Measurements from ENCODE around the gene MAST2.
"Not testable (repeated sequence)": the region's sequence is repeated elsewhere in the genome, so short reads cannot be mapped to it uniquely, and the experiment has no call there.

The MAST2 gene

DNA sequence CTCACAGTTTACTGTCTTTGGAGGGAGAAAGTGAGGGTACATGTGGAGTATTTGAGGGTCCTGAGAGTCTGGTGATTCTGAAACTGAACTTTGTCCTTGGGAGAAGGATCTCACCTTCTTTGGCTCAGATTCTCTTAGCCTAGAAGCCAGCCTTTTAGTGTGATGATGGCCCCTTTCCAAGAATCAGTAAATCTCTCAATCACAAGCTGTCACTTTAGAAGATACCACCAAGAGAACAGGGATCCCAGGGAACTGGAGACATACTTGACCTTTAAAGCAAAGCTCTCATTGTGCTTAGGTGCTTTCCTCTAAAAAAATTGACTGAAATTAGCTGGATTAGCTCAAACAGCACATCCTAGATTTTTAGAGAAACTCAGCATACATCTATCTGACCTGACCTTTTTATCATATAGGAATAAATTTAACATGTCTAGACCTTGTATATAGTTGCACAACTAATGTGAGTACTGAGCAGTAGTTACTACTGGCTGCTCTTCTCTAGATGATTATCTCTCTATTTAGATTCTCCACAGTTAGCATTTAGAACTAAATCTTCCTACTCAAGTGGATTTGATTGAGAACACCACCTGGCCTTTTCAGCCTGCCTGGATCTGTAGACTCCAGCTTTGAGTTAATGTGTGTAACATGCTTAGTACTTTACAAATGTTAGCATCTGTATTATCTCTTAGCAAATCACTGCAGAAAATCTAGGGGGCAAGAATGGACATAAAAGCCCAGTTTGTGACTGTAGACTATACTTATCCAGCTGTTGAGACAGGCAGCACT, 157.7 kb downstream of the MAST2 start:
- Histone ChIP-seq H3K79me2 (ENCODE audit: insufficient read depth, low read length) (no peaks in the 10 kb centered on the region), H3K27me3 (ENCODE audit: insufficient read depth, low read length) (no peaks in the 10 kb centered on the region), H3K4me2 (ENCODE audit: low read length) (no peak overlapping the region), H3K36me3 (ENCODE audit: insufficient read depth, low read length) (peaks cover 19% of the 10 kb centered on the region), H3F3A (ENCODE audit: insufficient read depth, low read length) (no peaks in the 10 kb centered on the region), H3K4me3 (ENCODE audit: low read depth, low read length, poor library complexity, severe bottlenecking) (no peak overlapping the region), H3K9me2 (ENCODE audit: low read depth, low read length) (no peaks in the 10 kb centered on the region), H3K4me1 (ENCODE audit: insufficient read depth, low read length, severe bottlenecking) (no peaks in the 10 kb centered on the region), H4K20me1 (ENCODE audit: insufficient read depth, low read length) (no peaks in the 10 kb centered on the region), H2AFZ (ENCODE audit: low read length) (no peak overlapping the region), H3K9ac (ENCODE audit: low read length) (no peak overlapping the region), H3K9me3 (ENCODE audit: low read length) (no peaks in the 10 kb centered on the region), H3K27ac (ENCODE audit: low read depth, low read length, poor library complexity, severe bottlenecking) (no peak overlapping the region)
- no peak for TF ChIP-seq EZH2 (IDR thresholded peaks at IDR 0.05; ENCODE audit: borderline replicate concordance, low read length)
- TF ChIP-seq, protein P1, sequence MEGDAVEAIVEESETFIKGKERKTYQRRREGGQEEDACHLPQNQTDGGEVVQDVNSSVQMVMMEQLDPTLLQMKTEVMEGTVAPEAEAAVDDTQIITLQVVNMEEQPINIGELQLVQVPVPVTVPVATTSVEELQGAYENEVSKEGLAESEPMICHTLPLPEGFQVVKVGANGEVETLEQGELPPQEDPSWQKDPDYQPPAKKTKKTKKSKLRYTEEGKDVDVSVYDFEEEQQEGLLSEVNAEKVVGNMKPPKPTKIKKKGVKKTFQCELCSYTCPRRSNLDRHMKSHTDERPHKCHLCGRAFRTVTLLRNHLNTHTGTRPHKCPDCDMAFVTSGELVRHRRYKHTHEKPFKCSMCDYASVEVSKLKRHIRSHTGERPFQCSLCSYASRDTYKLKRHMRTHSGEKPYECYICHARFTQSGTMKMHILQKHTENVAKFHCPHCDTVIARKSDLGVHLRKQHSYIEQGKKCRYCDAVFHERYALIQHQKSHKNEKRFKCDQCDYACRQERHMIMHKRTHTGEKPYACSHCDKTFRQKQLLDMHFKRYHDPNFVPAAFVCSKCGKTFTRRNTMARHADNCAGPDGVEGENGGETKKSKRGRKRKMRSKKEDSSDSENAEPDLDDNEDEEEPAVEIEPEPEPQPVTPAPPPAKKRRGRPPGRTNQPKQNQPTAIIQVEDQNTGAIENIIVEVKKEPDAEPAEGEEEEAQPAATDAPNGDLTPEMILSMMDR (IDR thresholded peaks at IDR 0.05; ENCODE audit: low read length): no peak

DNA sequence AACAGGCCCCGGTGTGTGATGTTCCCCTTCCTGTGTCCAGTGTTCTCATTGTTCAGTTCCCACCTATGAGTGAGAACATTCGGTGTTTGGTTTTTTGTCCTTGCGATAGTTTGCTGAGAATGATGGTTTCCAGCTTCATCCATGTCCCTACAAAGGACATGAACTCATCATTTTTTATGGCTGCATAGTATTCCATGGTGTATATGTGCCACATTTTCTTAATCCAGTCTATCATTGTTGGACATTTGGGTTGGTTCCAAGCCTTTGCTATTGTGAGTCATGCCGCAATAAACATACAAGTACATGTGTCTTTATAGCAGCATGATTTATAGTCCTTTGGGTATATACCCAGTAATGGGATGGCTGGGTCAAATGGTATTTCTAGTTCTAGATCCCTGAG, 158.5 kb downstream of the MAST2 start:
- not testable (repeated sequence) for H3K4me2 ChIP-seq (ENCODE audit: low read length); H3K27ac ChIP-seq (ENCODE audit: low read depth, low read length, poor library complexity, severe bottlenecking); H2AFZ ChIP-seq (ENCODE audit: low read length); H3F3A ChIP-seq (ENCODE audit: insufficient read depth, low read length); H3K79me2 ChIP-seq (ENCODE audit: insufficient read depth, low read length); H3K4me1 ChIP-seq (ENCODE audit: insufficient read depth, low read length, severe bottlenecking); H3K9me2 ChIP-seq (ENCODE audit: low read depth, low read length); H3K27me3 ChIP-seq (ENCODE audit: insufficient read depth, low read length); H3K9ac ChIP-seq (ENCODE audit: low read length); H3K9me3 ChIP-seq (ENCODE audit: low read length); H3K4me3 ChIP-seq (ENCODE audit: low read depth, low read length, poor library complexity, severe bottlenecking); H4K20me1 ChIP-seq (ENCODE audit: insufficient read depth, low read length)
- H3K36me3 ChIP-seq (ENCODE audit: insufficient read depth, low read length): peaks cover 19% of the 10 kb centered on the region

DNA sequence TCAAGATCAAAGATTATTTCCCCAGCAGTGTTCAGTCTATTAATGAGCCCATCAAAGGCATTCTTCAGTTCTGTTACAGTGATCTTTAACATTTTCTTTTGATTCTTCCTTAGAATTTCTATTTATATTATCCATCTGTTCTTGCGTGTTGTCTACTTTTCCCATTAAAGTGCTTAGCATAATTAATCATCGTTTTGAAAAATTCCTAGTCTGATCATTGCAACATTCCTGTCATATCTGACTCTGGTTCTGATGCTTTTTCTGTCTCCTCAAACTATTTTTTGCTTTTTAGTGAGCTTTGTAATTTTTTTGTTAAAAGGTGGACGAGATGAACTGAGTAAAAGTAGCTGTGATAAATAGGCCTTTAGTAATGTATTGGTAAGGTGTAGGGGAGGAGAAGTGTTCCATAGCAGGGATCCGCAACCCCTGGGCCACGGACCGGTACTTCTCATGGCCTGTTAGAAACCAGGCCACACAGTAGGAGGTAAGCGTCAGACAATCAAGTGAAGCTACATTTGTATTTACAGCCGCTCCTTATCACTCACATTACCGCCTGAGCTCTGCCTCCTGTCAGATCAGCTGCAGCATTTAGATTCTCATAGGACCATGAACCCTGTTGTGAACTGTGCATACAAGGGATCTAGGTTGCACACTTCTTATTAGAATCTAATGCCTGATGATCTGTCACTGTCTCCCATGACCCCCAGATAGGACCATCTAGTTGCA, 165.7 kb downstream of the MAST2 start:
- Histone ChIP-seq H3K27me3 (ENCODE audit: insufficient read depth, low read length) (no peaks in the 10 kb centered on the region), H3K36me3 (ENCODE audit: insufficient read depth, low read length) (peaks cover 41% of the 10 kb centered on the region), H3K9ac (ENCODE audit: low read length) (no peak overlapping the region), H3K9me3 (ENCODE audit: low read length) (no peaks in the 10 kb centered on the region), H3K4me3 (ENCODE audit: low read depth, low read length, poor library complexity, severe bottlenecking) (no peak overlapping the region), H3F3A (ENCODE audit: insufficient read depth, low read length) (no peaks in the 10 kb centered on the region), H3K27ac (ENCODE audit: low read depth, low read length, poor library complexity, severe bottlenecking) (no peak overlapping the region), H2AFZ (ENCODE audit: low read length) (no peak overlapping the region), H3K79me2 (ENCODE audit: insufficient read depth, low read length) (0 out of 2 replicates have a peak, but pooled peaks cover 4% of the 10 kb centered on the region), H3K9me2 (ENCODE audit: low read depth, low read length) (no peaks in the 10 kb centered on the region), H3K4me1 (ENCODE audit: insufficient read depth, low read length, severe bottlenecking) (no peaks in the 10 kb centered on the region), H3K4me2 (ENCODE audit: low read length) (no peak overlapping the region), H4K20me1 (ENCODE audit: insufficient read depth, low read length) (no peaks in the 10 kb centered on the region)
- TF ChIP-seq, protein P1 (IDR thresholded peaks at IDR 0.05; ENCODE audit: low read length): no peak
- no peak for TF ChIP-seq EZH2 (IDR thresholded peaks at IDR 0.05; ENCODE audit: borderline replicate concordance, low read length)

All from OCI-LY1 (cell line).